ENCODE measurements around the gene OPRD1.
"Not testable (repeated sequence)": the region's sequence is repeated elsewhere in the genome, so short reads cannot be mapped to it uniquely, and the experiment has no call there.

The OPRD1 gene

GRCh38 chr1:28801461-28801860 lies 10.5 kb upstream of the OPRD1 start:
- no peak for DNase-seq (ENCODE audit: low spot score)

- DNase-seq (ENCODE audit: low spot score) = no peak
Observed at GRCh38 chr1:28803051-28803450, 8.9 kb upstream of the OPRD1 start.

GRCh38 chr1:28803662-28804061 lies 8.3 kb upstream of the OPRD1 start:
- DNase-seq (ENCODE audit: low spot score) = no peak

- DNase-seq (ENCODE audit: low spot score) = no peak
Observed at GRCh38 chr1:28804071-28804470, 7.9 kb upstream of the OPRD1 start.

- peak; percentile 58 for DNase-seq (ENCODE audit: low spot score)
Observed at GRCh38 chr1:28807046-28807445, 4.9 kb upstream of the OPRD1 start.

- no peak for DNase-seq (ENCODE audit: low spot score)
Observed at GRCh38 chr1:28807986-28808385, 4.0 kb upstream of the OPRD1 start.

- DNase-seq (ENCODE audit: low spot score) = no peak
Observed at GRCh38 chr1:28811369-28811765, 603 bp upstream of the OPRD1 start.

- DNase-seq (ENCODE audit: low spot score) = no peak
Observed at GRCh38 chr1:28812669-28813468, 899 bp downstream of the OPRD1 start.

- DNase-seq (ENCODE audit: low spot score) = no peak
Observed at GRCh38 chr1:28813931-28814465, 2.0 kb downstream of the OPRD1 start.

GRCh38 chr1:28815533-28816185 lies 3.7 kb downstream of the OPRD1 start:
- no peak for DNase-seq (ENCODE audit: low spot score)

GRCh38 chr1:28817133-28817532 lies 5.2 kb downstream of the OPRD1 start:
- DNase-seq (ENCODE audit: low spot score) = no peak

GRCh38 chr1:28819020-28819419 lies 7.0 kb downstream of the OPRD1 start:
- DNase-seq (ENCODE audit: low spot score) = no peak

- DNase-seq (ENCODE audit: low spot score) = no peak
Observed at GRCh38 chr1:28822799-28823198, 10.8 kb downstream of the OPRD1 start.

- not testable (repeated sequence) for DNase-seq (ENCODE audit: low spot score)
Observed at GRCh38 chr1:28824061-28824460, 12.1 kb downstream of the OPRD1 start.

GRCh38 chr1:28828227-28828858 lies 16.4 kb downstream of the OPRD1 start:
- not testable (repeated sequence) for DNase-seq (ENCODE audit: low spot score)

- DNase-seq (ENCODE audit: low spot score) = no peak
Observed at GRCh38 chr1:28830814-28831213, 18.8 kb downstream of the OPRD1 start.

- no peak for DNase-seq (ENCODE audit: low spot score)
Observed at GRCh38 chr1:28832966-28833365, 21.0 kb downstream of the OPRD1 start.

- no peak for DNase-seq (ENCODE audit: low spot score)
Observed at GRCh38 chr1:28833381-28833780, 21.4 kb downstream of the OPRD1 start.

GRCh38 chr1:28835237-28835650 lies 23.3 kb downstream of the OPRD1 start:
- peak; percentile 39 for DNase-seq (ENCODE audit: low spot score)

GRCh38 chr1:28836421-28836956 lies 24.5 kb downstream of the OPRD1 start:
- no peak for DNase-seq (ENCODE audit: low spot score)

- DNase-seq (ENCODE audit: low spot score) = no peak
Observed at GRCh38 chr1:28840928-28841544, 29.1 kb downstream of the OPRD1 start.
